Measurements from ENCODE around the gene HARS1. TPM values are rescaled to one million over a fixed set of nuclear protein-coding genes. Genes with fewer than 3 reads are reported as not detected.
A peak's percentile ranks its signal among the peaks of the same experiment; 100 is the strongest.

Gene HARS1
- polyA plus RNA-seq, 1 donor (not counting 4 experiments of a cell fraction or from before 2014, with no cell fraction given): 87.8 TPM

DNA sequence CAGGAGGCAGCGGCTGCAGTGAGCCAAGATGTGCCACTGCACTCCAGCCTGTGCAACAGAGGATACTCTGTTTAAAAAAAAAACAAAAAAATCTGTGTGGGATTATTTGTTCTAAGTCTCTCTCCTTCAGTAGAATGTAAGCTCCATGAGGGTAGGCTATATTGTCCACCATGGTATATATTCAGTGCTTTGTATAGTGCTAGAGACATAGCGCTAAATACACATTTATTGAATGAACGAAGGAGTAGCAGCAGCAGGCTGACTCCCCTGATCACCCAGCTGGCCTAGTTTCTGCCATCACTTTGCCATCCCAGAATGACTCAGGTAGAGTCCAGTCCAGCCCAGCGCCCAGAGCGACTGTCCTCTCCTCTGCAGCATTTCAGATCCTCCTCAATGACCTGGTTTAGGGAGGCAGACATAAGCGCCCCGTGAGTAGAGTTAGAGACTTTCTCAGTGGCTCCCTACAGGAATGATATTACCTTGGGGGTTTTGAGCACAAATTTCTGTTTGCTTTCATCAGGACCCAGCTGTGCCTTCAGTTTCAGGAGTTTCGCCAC, 716 bp downstream of the HARS1 start:
- peak overlapping the region; percentile 80 for H3K4me2 ChIP-seq (ENCODE audit: control insufficient read depth, extremely low read depth, insufficient read depth, low read depth, low read length)
- peak overlapping the region; percentile 90 for H3K9ac ChIP-seq (ENCODE audit: control insufficient read depth, extremely low read depth, insufficient read depth, low read length)
- dilution Hi-C loops (cut with MboI; ENCODE audit: extremely low pct_ligation_motif_present, low sequenced_read_pairs): no loop called here
- H3K79me2 ChIP-seq (ENCODE audit: control insufficient read depth, insufficient read depth, low read length): peaks cover 61% of the 10 kb centered on the region
- no peak for TF ChIP-seq CTCF (optimal IDR thresholded peaks at IDR 0.05 in 1 of 3, IDR thresholded peaks at IDR 0.05 in 1 of 3, conservative IDR thresholded peaks at IDR 0.05 in 1 of 3; ENCODE audit: extremely low read depth in 1 of 3, insufficient read depth in 2 of 3, low read length in 3 of 3)
- TF ChIP-seq EZH2 (IDR thresholded peaks at IDR 0.05; ENCODE audit: low read length): no peak
- no peak for DNase-seq (ENCODE audit: low read depth, low spot score)
- no peaks in the 10 kb centered on the region for H3K9me1 ChIP-seq (ENCODE audit: control insufficient read depth, extremely low read depth, insufficient read depth, low read length)
- H3K27me3 ChIP-seq (ENCODE audit: control insufficient read depth, extremely low read depth, insufficient read depth, low read length): no peaks in the 10 kb centered on the region
- H2AFZ ChIP-seq (ENCODE audit: control insufficient read depth, low read length): peak overlapping the region; percentile 98
- H4K20me1 ChIP-seq (ENCODE audit: control insufficient read depth, extremely low read depth, insufficient read depth, low read length): no peaks in the 10 kb centered on the region
- peaks cover 5% of the 10 kb centered on the region for H3K4me1 ChIP-seq (ENCODE audit: control insufficient read depth, extremely low read depth, insufficient read depth, low read length)
- H3K27ac ChIP-seq (ENCODE audit: control insufficient read depth, insufficient read depth, low read length): peak overlapping the region; percentile 85
- peak overlapping the region; percentile 59 to 93 (median 85) for H3K4me3 ChIP-seq (ENCODE audit: control insufficient read depth in 2 of 3, extremely low read depth in 1 of 3, insufficient read depth in 2 of 3, low read depth in 1 of 3, low read length in 3 of 3)
- H3K9me3 ChIP-seq (ENCODE audit: control insufficient read depth, low read depth, low read length): no peaks in the 10 kb centered on the region
- FAIRE-seq: no peak
- H3K36me3 ChIP-seq (ENCODE audit: control insufficient read depth in 2 of 2, extremely low read depth in 1 of 2, insufficient read depth in 2 of 2, low read length in 2 of 2): peaks cover 14 to 21% of the 10 kb centered on the region in 2 experiments

DNA sequence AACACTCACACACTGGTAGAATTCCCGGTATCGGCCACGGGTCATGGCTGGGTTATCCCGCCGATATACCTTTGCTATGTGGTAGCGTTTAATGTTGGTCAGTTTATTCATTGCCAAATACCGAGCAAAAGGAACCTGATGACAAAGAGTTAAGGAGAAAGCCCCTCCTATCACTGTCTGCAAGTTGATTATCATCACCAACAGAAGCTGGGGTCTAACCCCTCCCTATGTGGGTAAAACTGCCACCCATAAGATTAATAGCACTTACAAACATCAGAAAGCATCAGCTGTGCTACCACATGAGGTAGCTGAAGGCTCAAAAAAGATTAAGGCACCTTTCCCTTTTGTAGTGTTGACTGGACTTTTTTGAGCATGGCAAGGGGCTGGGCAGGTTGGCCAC, 12.2 kb downstream of the HARS1 start:
- TF ChIP-seq EZH2 (IDR thresholded peaks at IDR 0.05; ENCODE audit: low read length) (no peak), CTCF (optimal IDR thresholded peaks at IDR 0.05 in 1 of 3, IDR thresholded peaks at IDR 0.05 in 1 of 3, conservative IDR thresholded peaks at IDR 0.05 in 1 of 3; ENCODE audit: extremely low read depth in 1 of 3, insufficient read depth in 2 of 3, low read length in 3 of 3) (no peak)
- H4K20me1 ChIP-seq (ENCODE audit: control insufficient read depth, extremely low read depth, insufficient read depth, low read length): no peaks in the 10 kb centered on the region
- H3K9ac ChIP-seq (ENCODE audit: control insufficient read depth, extremely low read depth, insufficient read depth, low read length): no peak overlapping the region
- H3K79me2 ChIP-seq (ENCODE audit: control insufficient read depth, insufficient read depth, low read length): no peaks in the 10 kb centered on the region
- no peak overlapping the region for H3K27ac ChIP-seq (ENCODE audit: control insufficient read depth, insufficient read depth, low read length)
- dilution Hi-C loops (cut with MboI; ENCODE audit: extremely low pct_ligation_motif_present, low sequenced_read_pairs): no loop called here
- no peak overlapping the region for H3K4me2 ChIP-seq (ENCODE audit: control insufficient read depth, extremely low read depth, insufficient read depth, low read depth, low read length)
- no peaks in the 10 kb centered on the region for H3K9me1 ChIP-seq (ENCODE audit: control insufficient read depth, extremely low read depth, insufficient read depth, low read length)
- DNase-seq (ENCODE audit: low read depth, low spot score) (no peak), FAIRE-seq (no peak)
- H3K27me3 ChIP-seq (ENCODE audit: control insufficient read depth, extremely low read depth, insufficient read depth, low read length): no peaks in the 10 kb centered on the region
- H3K9me3 ChIP-seq (ENCODE audit: control insufficient read depth, low read depth, low read length): no peaks in the 10 kb centered on the region
- H2AFZ ChIP-seq (ENCODE audit: control insufficient read depth, low read length): no peak overlapping the region
- H3K36me3 ChIP-seq (ENCODE audit: control insufficient read depth in 2 of 2, extremely low read depth in 1 of 2, insufficient read depth in 2 of 2, low read length in 2 of 2): peaks cover 32 to 37% of the 10 kb centered on the region in 2 experiments
- no peak overlapping the region for H3K4me3 ChIP-seq (ENCODE audit: control insufficient read depth in 2 of 3, extremely low read depth in 1 of 3, insufficient read depth in 2 of 3, low read depth in 1 of 3, low read length in 3 of 3)
- no peaks in the 10 kb centered on the region for H3K4me1 ChIP-seq (ENCODE audit: control insufficient read depth, extremely low read depth, insufficient read depth, low read length)

All from keratinocyte (primary cell).